HG02870 (cell line): Measurements from ENCODE around the gene HCFC1R1.

Experiments used
- ATAC-seq: cut with Tn5 transposase; IDR thresholded peaks from one replicate; pipeline ENCODE4 v1.9.1; 2021; ENCODE audit warnings: mild to moderate bottlenecking, moderate library complexity; ENCODE audit not compliant: unreplicated experiment

HCFC1R1 gene

DNA sequence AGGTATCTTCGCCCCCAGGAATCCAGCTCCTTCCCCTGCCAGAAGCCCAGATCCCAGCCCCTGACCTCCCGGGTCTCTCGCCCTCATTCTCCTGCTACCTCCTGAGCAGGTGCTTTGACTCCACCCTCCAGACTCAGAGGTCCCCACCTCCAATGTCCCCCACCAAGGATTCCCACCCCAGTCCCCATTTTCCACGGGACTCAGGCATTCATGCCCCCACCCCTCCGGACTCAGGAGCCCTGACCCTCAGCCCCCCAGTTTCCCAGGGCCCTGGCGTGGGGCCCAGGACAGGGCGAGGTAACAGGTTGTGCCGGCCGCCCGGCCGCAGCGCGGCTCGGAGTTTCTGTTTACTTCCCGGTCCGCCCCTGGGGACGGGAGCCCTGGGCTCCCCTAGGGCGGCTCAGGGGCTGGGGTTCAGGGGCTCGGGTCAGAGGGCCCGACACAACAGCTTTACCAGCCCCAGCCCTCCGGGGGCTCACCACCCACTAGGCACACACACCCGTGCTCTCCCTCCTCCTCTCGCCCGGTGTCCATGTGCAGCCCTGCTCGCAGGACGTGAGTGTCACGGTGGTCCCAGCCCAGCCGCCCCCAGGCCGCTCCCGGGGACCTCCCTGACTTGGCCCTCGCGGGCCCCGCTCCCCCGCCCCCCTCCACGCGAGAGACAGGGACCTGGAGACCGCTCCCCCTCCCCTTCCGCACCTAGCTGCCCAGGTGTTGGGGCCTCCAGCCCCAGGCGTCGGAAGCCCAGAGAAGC, 12.4 kb upstream of the HCFC1R1 start:
- ATAC-seq: no peak

- ATAC-seq: no peak
Observed at GRCh38 chr16:3035289-3035971, 11.7 kb upstream of the HCFC1R1 start.

DNA sequence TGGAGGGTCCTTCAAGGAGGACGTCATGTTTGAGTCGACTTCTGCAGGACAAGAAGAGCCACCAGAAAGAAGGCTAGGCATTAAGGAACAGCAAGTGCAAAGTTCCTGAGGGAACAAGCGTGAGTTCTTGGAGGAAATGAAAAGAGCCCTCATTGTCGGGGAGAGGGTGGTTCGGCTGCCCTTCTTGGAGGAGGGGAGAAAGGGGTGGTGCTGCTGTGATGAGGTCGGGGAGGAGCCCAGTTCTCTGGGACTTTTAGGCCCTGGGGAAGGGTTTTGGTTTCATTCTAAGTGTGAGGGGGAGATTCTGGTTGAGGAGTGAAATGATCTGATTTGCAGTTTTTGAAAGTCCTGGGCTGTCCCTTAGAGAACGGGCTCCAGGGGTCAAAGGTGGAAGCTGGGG, 8.9 kb upstream of the HCFC1R1 start:
- no peak for ATAC-seq

GRCh38 chr16:3030222-3031212, 6.8 kb upstream of the HCFC1R1 start:
- no peak for ATAC-seq

DNA sequence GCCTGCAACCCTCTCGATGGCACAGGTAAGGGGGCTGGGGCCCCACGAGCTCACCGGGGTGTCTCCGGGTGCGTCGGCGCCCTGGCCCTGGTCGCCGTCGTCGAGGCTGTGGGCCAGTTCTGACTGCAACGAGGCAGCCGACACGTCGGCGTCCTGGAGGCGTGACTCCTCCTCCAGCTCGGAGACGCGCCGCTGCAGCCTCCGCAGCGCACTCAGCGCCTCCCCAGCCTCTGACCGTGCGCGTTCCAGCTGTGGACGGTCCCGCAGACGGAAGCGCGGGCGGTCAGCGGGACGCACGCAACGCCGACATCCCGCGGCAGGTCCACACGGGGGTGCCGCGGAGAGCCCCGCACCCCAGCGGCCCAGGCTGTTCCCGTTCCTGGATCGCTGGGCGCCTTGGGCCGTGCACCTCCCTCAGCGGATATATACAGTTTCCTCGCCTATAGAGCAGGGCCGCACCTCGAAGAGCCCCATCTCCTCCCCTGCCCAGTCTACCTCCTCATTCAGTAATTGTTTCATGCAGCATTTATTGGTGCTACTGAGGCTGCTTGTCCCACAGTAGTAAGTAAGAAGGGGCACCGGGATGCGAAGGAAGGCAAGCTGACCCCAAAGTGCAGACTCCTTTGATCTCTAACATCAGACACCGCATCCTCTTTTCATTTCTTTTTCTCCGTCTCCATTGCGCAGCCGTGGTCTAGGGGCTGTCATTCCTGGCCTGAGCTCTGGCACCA, 5.9 kb upstream of the HCFC1R1 start:
- no peak for ATAC-seq

DNA sequence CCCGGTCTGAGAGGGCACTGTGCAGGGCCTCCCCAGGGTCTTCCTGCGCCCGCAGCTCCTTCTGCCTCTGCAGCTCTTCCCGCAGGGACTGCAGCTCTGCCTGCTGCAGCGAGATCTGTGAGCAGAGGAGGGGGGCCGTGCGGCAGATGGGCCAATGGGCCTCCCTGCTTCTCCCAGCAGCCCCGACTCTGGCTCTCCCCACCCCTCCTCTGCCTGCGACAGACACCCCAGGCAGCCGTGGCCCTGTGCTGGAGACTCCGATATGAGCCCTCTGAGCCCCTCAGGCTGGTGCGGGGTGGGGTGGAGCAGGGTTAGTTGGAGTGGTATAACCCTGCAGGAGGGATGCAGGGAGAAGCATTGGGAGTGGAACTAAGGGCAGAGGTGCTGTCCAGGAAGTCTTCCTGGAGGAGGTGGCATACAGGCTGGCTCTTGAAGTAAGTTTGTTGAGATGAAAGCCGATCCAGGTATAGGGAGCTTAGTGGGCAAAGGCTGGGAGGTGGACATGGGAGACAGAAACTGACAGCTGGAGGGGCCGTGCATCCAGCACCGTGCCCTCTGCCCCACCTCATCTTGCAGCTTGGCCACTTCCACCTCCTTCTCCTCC, 5.1 kb upstream of the HCFC1R1 start:
- no peak for ATAC-seq

- ATAC-seq: no peak
Observed at GRCh38 chr16:3027983-3028715, 4.4 kb upstream of the HCFC1R1 start.

- no peak for ATAC-seq
Observed at GRCh38 chr16:3027489-3027795, 3.7 kb upstream of the HCFC1R1 start.

DNA sequence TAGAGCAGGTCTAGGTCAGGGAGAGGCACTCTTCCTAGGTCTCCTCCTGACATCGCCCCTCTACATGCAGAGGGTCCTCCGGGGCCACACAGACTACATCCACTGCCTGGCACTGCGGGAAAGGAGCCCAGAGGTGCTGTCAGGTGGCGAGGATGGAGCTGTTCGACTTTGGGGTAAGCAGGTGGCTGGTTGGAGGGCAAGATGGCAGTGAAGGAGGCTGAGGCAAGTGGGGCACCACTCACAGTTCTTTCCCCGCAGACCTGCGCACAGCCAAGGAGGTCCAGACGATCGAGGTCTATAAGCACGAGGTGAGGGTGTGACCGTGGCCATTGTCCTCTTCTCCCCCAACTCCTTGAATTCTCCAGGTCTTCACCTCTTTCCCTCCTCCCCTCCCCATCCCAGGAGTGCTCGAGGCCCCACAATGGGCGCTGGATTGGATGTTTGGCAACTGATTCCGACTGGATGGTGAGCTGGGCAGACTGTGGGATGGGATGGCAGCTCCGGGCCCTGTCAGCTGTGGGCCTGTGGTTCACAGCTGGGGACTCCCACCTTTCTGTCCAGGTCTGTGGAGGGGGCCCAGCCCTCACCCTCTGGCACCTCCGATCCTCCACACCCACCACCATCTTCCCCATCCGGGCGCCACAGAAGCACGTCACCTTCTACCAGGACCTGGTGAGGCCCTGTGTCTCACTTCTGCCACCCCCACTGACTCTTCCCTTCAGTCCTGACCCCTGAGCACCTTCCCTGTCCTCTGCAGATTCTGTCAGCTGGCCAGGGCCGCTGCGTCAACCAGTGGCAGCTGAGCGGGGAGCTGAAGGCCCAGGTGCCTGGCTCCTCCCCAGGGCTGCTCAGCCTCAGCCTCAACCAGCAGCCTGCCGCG, 3.1 kb upstream of the HCFC1R1 start:
- ATAC-seq: no peak

- ATAC-seq: no peak
Observed at GRCh38 chr16:3026003-3026378, 2.2 kb upstream of the HCFC1R1 start.

DNA sequence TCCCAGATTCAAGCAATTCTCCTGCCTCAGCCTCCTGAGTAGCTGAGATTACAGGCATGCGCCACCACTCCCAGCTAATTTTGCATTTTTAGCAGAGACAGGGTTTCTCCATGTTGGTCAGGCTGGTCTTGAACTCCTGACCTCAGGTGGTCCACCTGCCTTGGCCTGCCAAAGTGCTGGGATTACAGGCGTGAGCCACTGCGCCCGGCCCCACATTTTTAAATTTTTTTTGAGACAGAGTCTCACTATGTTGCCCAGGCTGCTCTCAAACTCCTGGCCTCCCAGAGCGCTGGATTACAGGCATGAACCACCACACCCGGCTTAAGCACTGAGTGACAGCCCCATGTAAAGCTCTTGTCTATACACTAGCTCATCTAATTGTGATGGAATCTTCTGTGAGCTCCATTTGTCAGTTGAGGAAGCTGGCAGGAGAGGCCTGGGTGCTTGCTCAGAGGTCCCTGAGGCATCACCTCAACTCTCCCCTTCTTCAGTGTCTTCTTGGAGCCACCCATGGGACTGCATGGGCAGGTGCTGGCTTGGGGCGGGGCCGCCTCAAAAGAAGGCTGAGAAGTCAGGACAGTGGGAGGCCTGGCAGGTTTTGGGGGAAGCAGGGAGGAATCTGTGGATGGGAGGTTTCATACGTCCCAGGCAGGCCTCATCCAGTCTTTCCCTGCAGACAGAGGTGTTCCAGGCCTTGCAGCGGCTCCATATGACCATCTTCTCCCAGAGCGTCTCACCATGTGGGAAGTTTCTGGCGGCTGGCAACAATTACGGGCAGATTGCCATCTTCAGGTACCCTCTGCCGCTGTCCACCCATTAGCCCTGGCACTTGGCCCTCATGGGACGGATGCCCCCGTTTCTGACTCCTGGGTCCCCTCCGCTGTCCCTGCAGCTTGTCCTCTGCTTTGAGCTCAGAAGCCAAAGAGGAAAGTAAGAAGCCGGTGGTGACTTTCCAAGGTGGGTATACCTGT, 1.6 kb upstream of the HCFC1R1 start:
- ATAC-seq: no peak

- no peak for ATAC-seq
Observed at GRCh38 chr16:3023415-3023668, 400 bp downstream of the HCFC1R1 start.

GRCh38 chr16:3022684-3023414, 893 bp downstream of the HCFC1R1 start:
- no peak for ATAC-seq

DNA sequence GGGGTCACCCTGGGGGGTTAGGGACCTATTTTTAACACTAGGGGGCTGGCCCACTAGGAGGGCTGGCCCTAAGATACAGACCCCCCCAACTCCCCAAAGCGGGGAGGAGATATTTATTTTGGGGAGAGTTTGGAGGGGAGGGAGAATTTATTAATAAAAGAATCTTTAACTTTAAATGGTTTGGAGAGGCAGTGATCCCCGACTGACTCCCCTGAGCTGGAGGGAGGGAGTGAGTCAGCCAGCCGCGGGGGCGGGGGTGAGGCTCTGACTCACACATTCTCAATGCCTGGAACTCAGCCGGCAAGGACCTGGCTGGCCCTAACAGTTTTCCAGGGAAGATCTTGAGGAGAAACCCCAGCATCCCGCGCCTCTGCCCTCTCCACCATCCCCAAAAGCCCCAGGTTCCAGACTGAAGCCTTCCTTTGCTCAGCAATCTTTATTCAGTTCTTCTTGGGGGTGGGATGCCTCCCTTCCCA, 1.5 kb downstream of the HCFC1R1 start:
- no peak for ATAC-seq

- ATAC-seq: no peak
Observed at GRCh38 chr16:3021449-3022207, 2.1 kb downstream of the HCFC1R1 start.

DNA sequence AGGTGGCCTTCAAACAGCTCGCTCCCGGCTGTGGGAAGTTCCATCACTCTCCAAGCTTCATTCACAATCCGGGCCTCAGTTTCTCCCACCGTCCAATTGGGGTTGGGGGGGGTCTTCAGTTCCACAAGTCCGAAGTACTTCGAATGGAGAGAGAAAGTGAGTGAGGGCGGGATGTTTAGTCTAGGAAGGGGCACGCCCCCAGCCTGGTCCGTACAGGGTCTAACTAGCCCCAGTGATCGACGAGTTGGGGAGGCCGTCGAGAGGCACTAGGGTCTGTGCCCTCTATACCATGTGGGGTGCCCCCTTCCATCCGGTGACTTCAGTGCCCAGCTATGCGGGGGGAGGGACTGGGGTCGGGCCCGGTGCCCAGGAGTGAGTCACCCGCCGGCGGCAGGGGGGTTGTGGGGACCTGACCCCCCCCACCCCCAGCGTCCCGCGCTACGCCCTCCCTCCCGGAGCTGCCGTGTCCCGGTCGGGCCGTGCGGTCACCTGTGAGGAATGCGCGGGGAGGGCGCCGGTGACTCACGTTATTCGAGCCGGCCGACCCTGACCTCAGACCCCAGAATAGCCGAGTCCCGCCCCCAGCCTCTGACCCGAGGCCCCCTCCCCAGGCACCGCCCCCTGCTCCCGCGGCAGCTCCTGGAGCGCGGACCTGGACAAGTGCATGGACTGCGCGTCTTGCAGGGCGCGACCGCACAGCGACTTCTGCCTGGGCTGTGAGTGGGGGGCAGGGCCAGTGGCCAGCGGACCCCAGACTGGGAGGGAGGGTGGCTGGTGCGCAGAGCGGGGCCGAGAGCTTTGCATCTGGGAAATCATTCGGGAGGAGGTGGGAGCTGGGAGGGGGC, 2.9 kb downstream of the HCFC1R1 start:
- ATAC-seq: no peak
